A673 (cell line): ENCODE results near the gene BACH1. TPM values are rescaled to one million over a fixed set of nuclear protein-coding genes. Genes with fewer than 3 reads are reported as not detected.

Experiments
- BruUV-seq: library from RNA; stranded (reverse); fragments of 400-500 nt; replicated peaks from 2 replicates; lab custom pipeline; 2021; lab: Mats Ljungman, UMichigan
- CTCF ChIA-PET: fragments of 300-600 bp; sonication (Branson Sonifier 250); formaldehyde crosslinking; loops from one replicate; lab custom pipeline; 2022; ENCODE audit warnings: antibody characterized with exemption; lab: Charles Lee
- POLR2A ChIA-PET: fragments of 300-600 bp; sonication (Branson Sonifier 250); formaldehyde crosslinking; loops from one replicate; lab custom pipeline; 2022; ENCODE audit warnings: antibody characterized with exemption; ENCODE audit not compliant: low non-redundant PET; lab: Charles Lee
- DNase-seq: peaks from one replicate; pipeline ENCODE4 v3.0.0-alpha.2; 2015; ENCODE audit warnings: low spot score
- H3K27ac ChIP-seq: fragments of 200-600 bp; sonication (generic); 2 replicates; pipeline ENCODE4 v1.5.1; 2016; ENCODE audit warnings: mixed run types, low read depth, mild to moderate bottlenecking, mixed read lengths, antibody characterized with exemption, low read length; ENCODE audit not compliant: poor library complexity, severe bottlenecking
- H3K27me3 ChIP-seq: fragments of 200-600 bp; sonication (generic); replicated peaks from 2 replicates; pipeline ENCODE4 v1.6.1; 2017; ENCODE audit warnings: mixed run types, low read depth, mild to moderate bottlenecking, mixed read lengths, antibody characterized with exemption, low read length; ENCODE audit not compliant: insufficient read depth, poor library complexity
- H3K36me3 ChIP-seq: fragments of 200-600 bp; sonication (generic); 2 replicates; pipeline ENCODE4 v1.6.1; 2016; ENCODE audit warnings: mixed run types, mild to moderate bottlenecking, mixed read lengths, antibody characterized with exemption, low read length; ENCODE audit not compliant: insufficient read depth, poor library complexity, severe bottlenecking
- H3K4me1 ChIP-seq: fragments of 200-600 bp; sonication (generic); 2 replicates; pipeline ENCODE4 v1.6.1; 2017; ENCODE audit warnings: mixed run types, mild to moderate bottlenecking, mixed read lengths, antibody characterized with exemption, low read length; ENCODE audit not compliant: insufficient read depth, poor library complexity, severe bottlenecking
- H3K4me3 ChIP-seq: fragments of 200-600 bp; sonication (generic); 2 replicates; pipeline ENCODE4 v1.5.1; 2016; ENCODE audit warnings: low read depth, mixed run types, mild to moderate bottlenecking, mixed read lengths, low read length; ENCODE audit not compliant: poor library complexity, severe bottlenecking
- H3K9me3 ChIP-seq: fragments of 200-600 bp; sonication (generic); 2 replicates; pipeline ENCODE4 v1.6.1; 2016; ENCODE audit warnings: mixed run types, low read depth, mild to moderate bottlenecking, mixed read lengths, antibody characterized with exemption, low read length; ENCODE audit not compliant: poor library complexity, severe bottlenecking
- EZH2 ChIP-seq: fragments of 200-600 bp; sonication (generic); IDR thresholded peaks from 2 replicates; pipeline ENCODE4 v1.6.1; 2017; ENCODE audit warnings: borderline replicate concordance, low read depth, mild to moderate bottlenecking, mixed read lengths, antibody characterized with exemption, low read length; ENCODE audit not compliant: poor library complexity, severe bottlenecking
- intact Hi-C: fragments of 100-400 bp; cut with micrococcal nuclease; formaldehyde crosslinking; loops from one replicate; pipeline ENCODE4 v1.10.0; 2022; ENCODE audit not compliant: unreplicated experiment
- total RNA-seq: library from RNA; stranded (reverse); gene quantifications from 2 replicates; pipeline ENCODE4 v1.2.3, GENCODE V29; 2021
- TF ChIP-seq, protein P1 (sequence below): fragments of 300-800, 200-600 bp; sonication (generic); conservative IDR thresholded peaks from 2 replicates; pipeline ENCODE4 v1.5.1; 2017; ENCODE audit warnings: low read depth, mild to moderate bottlenecking, antibody characterized with exemption, low read length, moderate library complexity, mixed read lengths

Gene BACH1
- total RNA-seq, 1 experiment from 2014 or later = 103 TPM

DNA sequence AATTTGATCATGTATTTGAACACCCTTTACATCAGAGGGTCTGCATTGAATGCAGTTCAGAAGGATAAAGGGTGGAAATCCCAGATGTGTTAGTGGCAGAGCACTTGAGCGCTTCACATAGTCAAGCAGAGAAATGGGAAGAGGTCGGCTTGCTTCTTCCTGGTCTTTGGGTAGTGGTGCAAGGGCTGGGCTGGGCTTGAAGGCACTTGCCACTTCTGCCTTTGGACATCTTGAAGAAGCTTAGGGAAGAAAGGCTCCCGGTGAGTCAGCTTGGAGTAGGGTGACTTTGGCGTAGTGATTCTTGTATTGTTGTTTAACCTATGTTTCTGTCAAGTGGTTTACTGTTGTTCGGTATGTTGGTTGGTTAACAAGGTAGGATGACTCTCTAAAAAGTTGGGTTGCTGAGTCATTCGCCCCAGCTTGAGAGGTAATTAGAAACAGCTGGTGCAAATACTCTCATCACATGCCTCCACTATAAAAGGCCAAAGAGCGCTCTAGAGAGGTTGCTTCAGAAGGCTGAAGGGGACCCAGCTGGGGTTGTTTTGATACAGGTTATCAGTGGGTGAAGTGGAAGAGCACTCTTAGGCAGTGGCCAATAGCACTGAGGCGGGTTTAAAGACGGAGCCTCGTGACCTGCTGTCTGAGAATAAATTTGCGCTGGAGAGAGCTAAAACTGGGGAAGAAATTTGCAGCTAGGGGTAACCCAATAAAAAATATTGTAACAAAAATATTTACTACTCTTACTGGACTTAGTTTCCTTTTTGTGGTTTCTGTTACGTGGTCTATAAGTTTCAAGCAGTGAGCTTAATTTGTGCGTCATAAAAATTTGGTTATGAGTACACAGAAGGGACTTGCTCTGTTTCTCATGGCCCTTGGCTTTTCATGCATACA lies 1.4 kb downstream of the BACH1 start:
- H3K27me3 ChIP-seq = no peaks in the 10 kb centered on the region
- no TSS peak for BruUV-seq
- CTCF ChIA-PET = no interaction called here
- peaks cover 56% of the 10 kb centered on the region for H3K4me1 ChIP-seq
- H3K27ac ChIP-seq = peak overlapping the region; percentile 90
- intact Hi-C loops = loop anchor here (2.0 kb wide), 2 partner anchors 103 to 135 kb away; no protein-coding TSS in a partner anchor
- no peaks in the 10 kb centered on the region for H3K9me3 ChIP-seq
- POLR2A ChIA-PET = no interaction called here
- DNase-seq = peak; percentile 83
- no peaks in the 10 kb centered on the region for H3K36me3 ChIP-seq
- peak overlapping the region; percentile 81 for H3K4me3 ChIP-seq
- no peak for TF ChIP-seq EZH2
- TF ChIP-seq, protein P1, sequence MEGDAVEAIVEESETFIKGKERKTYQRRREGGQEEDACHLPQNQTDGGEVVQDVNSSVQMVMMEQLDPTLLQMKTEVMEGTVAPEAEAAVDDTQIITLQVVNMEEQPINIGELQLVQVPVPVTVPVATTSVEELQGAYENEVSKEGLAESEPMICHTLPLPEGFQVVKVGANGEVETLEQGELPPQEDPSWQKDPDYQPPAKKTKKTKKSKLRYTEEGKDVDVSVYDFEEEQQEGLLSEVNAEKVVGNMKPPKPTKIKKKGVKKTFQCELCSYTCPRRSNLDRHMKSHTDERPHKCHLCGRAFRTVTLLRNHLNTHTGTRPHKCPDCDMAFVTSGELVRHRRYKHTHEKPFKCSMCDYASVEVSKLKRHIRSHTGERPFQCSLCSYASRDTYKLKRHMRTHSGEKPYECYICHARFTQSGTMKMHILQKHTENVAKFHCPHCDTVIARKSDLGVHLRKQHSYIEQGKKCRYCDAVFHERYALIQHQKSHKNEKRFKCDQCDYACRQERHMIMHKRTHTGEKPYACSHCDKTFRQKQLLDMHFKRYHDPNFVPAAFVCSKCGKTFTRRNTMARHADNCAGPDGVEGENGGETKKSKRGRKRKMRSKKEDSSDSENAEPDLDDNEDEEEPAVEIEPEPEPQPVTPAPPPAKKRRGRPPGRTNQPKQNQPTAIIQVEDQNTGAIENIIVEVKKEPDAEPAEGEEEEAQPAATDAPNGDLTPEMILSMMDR = no peak

DNA sequence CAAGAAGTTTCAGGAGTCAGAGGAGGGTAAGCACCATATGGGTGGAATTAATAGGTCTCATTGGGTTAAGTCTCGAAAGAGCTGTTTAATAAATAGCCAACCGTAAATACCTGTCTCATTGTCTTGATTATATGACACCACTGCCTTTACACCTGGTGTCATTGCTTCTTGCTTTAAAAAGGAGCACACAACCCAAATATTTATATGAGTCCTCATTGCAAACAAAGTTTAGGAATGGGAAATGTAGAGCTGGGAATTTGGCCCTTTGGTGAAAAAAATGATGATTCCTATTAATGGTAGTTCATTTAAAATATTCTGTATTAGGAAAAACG lies 2.1 kb downstream of the BACH1 start:
- no peaks in the 10 kb centered on the region for H3K36me3 ChIP-seq
- CTCF ChIA-PET = no interaction called here
- DNase-seq = no peak
- H3K4me3 ChIP-seq = peak overlapping the region; percentile 81
- no peaks in the 10 kb centered on the region for H3K9me3 ChIP-seq
- POLR2A ChIA-PET = no interaction called here
- no TSS peak for BruUV-seq
- H3K27me3 ChIP-seq = no peaks in the 10 kb centered on the region
- H3K4me1 ChIP-seq = peaks cover 62% of the 10 kb centered on the region
- TF ChIP-seq EZH2 = no peak
- TF ChIP-seq, protein P1 = no peak
- intact Hi-C loops = no loop called here
- H3K27ac ChIP-seq = no peak overlapping the region

DNA sequence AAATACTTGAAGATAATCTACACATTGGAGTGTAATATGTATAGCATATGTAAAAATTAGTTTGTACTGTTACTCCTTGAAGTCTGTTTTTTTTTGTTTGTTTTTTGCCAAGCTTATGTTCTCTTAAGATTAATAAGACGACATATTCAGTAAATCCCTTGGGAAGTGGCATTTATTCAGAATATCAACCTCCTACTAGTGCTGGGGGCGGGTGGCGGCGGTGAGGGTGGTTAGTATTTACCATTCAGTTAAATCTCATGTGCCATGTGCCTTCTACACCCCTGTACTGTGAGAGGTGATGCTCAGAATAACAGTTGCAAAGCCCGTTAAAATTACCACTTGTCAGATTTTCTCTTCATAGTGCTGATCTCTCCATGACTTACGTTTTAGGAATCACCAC lies 3.0 kb downstream of the BACH1 start:
- no TSS peak for BruUV-seq
- H3K9me3 ChIP-seq = no peaks in the 10 kb centered on the region
- H3K27me3 ChIP-seq = no peaks in the 10 kb centered on the region
- POLR2A ChIA-PET = no interaction called here
- H3K36me3 ChIP-seq = no peaks in the 10 kb centered on the region
- CTCF ChIA-PET = no interaction called here
- peak overlapping the region; percentile 81 for H3K4me3 ChIP-seq
- no peak for DNase-seq
- no peak overlapping the region for H3K27ac ChIP-seq
- intact Hi-C loops = no loop called here
- TF ChIP-seq EZH2 = no peak
- TF ChIP-seq, protein P1 = no peak
- peaks cover 67% of the 10 kb centered on the region for H3K4me1 ChIP-seq
